ENCODE results near the gene PHC2.

DNA sequence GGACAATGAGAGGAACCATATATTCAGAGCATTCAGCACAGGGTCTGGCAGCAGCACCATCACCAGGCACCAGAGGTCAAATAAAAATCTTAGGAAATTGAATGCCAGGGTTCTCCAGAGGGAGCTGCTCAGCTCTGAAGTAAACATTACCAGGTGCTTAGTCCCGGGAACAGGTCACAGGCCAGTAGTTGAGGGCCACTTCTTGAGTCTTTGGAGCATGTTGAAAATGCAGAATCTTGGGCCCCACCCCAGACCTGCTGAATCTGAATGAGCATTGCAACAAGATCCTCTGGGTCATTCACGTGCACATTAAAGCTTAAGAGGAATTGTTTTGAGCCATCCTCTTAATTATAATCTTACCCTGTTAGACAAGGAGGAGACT is 33.8 kb downstream of the PHC2 start:
- TF ChIP-seq, protein P1, sequence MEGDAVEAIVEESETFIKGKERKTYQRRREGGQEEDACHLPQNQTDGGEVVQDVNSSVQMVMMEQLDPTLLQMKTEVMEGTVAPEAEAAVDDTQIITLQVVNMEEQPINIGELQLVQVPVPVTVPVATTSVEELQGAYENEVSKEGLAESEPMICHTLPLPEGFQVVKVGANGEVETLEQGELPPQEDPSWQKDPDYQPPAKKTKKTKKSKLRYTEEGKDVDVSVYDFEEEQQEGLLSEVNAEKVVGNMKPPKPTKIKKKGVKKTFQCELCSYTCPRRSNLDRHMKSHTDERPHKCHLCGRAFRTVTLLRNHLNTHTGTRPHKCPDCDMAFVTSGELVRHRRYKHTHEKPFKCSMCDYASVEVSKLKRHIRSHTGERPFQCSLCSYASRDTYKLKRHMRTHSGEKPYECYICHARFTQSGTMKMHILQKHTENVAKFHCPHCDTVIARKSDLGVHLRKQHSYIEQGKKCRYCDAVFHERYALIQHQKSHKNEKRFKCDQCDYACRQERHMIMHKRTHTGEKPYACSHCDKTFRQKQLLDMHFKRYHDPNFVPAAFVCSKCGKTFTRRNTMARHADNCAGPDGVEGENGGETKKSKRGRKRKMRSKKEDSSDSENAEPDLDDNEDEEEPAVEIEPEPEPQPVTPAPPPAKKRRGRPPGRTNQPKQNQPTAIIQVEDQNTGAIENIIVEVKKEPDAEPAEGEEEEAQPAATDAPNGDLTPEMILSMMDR (IDR thresholded peaks at IDR 0.05; ENCODE audit: poor library complexity) = no peak
- no peak for TF ChIP-seq EZH2 (IDR thresholded peaks at IDR 0.05; ENCODE audit: borderline replicate concordance)
- no peak for TF ChIP-seq EZH2phosphoT487 (IDR thresholded peaks at IDR 0.05; ENCODE audit: low read depth, severe bottlenecking, unreplicated experiment)
